DMS53 treated with DMSO at 0.1 percent for 48 hours (cell line): ENCODE results near the gene DNAJC15.

Experiments used
- DNase-seq: peaks from one replicate; lab custom pipeline; 2025; ENCODE audit not compliant: unreplicated experiment; lab: John Stamatoyannopoulos, UW

The DNAJC15 gene

GRCh38 chr13:43150369-43151207, 127.2 kb downstream of the DNAJC15 start:
- no peak for DNase-seq

DNA sequence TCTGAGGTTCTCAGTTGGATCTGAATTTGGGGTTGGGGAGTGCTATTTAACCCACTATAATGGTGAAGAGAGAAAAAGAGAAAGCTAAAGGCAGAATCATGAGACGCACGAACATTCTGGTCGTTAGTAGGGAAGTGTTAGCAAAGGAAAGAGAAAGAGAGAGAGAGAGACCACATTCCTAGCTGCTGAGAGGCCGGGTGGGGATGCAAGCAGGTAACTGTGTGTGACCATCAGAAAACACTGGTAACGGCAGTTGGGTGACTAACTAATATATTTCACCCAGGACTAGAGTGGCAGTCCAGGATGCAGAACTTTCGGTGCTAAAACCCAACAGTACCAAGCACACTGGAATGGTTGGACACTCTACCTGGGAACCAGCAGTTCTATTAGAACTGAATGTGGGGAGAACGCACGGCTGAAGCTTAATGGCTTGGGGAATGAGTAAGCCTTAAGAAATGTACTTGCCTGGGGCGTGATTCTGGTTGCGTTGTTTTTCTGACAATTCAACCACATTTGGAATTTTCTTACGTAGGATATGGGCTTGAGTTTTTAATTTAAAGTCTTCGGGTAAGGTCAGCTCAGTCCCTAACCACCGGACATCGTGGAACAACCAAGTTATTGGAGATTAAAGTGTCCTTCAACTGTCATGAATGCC, 130.2 kb downstream of the DNAJC15 start:
- no peak for DNase-seq

DNA sequence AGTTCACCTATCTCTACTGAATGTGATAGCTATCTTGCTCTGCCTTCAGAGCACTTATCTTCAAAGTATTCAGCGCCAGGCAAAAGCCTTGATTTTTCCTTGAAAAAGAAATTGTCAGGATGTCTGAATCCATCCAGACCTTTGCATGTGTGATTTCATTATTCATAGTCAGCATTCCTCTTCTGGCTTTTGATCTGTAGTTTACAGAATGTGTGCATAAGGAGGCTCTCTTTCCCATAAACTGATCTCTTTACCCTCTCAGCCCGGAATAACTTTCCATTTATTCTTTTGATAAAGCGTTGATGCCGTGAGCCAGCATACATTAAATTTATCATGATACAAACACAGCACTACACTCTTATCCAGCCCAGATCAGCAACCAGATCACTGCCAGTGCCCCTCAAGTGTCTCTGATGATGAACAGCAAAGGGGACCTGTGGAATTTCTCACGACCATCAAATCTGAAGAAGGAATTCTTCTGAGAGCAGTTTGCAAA, 130.8 kb downstream of the DNAJC15 start:
- no peak for DNase-seq

GRCh38 chr13:43154839-43155238, 131.5 kb downstream of the DNAJC15 start:
- no peak for DNase-seq

DNA sequence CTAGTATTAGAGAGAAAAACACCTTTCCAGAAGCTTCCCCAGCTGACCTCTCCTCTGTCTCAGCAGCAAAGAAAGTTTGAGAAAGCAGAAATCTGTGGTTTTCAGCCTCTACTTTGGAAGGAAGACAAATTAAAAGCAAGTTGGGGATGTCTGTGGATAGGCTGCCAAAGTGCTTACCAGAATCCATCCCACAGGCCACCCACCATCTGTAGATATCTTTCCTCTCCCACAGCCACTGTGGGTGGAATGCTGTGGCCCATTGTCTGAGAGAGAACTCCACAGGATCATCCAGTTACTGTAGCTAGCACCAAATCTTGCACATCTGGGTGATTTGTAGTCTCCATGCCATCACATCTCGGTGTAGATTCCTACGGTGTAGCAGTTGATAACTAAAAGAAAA, 133.5 kb downstream of the DNAJC15 start:
- DNase-seq, result no peak

DNA sequence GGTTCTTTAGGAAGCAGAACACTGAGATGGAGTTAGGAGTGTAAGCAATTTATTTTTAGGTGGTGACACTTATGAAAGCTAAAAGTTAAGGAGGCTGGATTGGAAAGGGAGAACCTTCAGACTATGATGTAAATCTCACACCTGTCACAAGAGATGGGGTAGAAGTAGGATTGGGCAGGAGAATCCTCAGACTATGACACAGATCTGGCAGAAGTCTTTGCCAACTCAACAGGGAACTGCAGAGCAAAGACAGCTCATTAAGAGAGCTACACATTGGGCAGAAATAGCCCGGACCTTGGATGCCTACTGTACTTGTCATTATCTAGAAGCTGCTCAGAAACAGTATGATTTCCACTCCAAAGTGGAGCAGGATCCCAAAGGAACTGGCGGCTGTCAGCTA, 134.4 kb downstream of the DNAJC15 start:
- no peak for DNase-seq

- DNase-seq, result no peak
These were observed 135.1 kb downstream of the DNAJC15 start for GRCh38 chr13:43158516-43158915.

DNA sequence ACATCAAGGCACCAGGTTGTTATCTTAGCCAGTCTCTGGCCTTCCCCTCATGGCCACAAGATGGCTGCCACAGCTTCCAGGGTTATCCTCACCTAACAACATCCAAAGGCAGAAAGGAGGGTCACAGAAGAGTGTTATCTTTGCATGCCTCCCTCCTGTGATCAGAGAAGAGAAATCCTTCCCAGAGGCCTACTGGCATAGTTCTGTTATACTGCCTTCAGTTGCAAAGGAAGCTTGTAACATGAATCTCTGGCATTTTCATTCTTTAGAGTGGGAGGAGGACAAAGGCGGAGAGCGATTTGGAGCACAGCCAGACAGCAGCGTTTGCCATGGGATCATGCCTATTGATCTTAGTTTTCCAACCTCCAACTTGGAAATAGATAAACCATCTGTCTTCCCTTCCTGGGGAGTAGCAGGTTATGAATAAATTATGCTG, 135.7 kb downstream of the DNAJC15 start:
- no peak for DNase-seq
